ENCODE measurements around the gene SGSM2. TPM values are rescaled to one million over a fixed set of nuclear protein-coding genes. Genes with fewer than 3 reads are reported as not detected.

SGSM2 gene
- total RNA-seq, 2 donors from 2014 or later = 32.7 to 77.5 TPM

DNA sequence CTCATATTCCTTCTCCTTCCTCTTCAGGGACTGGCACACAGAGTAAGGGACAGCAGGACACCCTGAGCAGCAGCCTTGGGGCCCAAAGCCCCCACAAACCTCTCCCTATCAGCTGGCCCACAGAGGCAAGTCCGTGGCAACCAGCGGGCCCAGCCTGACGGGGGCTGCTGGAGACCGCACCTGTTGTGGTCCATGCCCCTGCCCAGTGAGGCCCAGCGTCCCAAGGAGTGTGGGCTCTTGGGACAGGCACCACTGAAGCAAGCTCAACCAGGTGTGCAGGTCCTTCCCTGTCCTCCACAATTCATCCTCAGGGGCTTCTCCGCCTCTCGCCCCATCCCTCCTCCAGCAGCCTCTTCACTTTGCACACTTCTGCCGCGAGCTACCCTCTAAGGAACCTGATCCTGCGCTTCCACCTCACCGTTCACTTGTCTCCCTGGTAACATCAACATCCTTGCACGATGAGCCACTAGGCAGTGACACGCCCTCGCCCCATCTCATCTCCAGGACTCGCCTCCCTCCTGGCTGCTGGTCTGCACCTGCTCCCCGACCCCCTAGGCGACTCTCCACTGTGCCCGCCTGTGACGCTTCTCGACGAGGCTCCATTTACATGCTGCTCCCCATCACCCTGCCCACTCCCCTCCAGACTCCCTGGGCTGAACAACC lies 50.9 kb downstream of the SGSM2 start:
- ATAC-seq = no peak
- 92 to 94% methylated on average over 21 of the region's 21 CpGs for WGBS, 2 donors
- no peak overlapping the region for H3K4me3 ChIP-seq
- H3K36me3 ChIP-seq (replicated peaks in 1 of 2; ENCODE audit: insufficient read depth in 1 of 2, low read depth in 2 of 2) = peaks cover 0 to 7% of the 10 kb centered on the region in 2 donors
- no peaks in the 10 kb centered on the region for H3K9me3 ChIP-seq
- H3K27ac ChIP-seq = peak overlapping the region in 2 of 4 donors; percentile 21 to 48
- intact Hi-C loops (cut with DNase I) = no loop called here
- no peaks in the 10 kb centered on the region for H3K27me3 ChIP-seq
- TF ChIP-seq, protein P1, sequence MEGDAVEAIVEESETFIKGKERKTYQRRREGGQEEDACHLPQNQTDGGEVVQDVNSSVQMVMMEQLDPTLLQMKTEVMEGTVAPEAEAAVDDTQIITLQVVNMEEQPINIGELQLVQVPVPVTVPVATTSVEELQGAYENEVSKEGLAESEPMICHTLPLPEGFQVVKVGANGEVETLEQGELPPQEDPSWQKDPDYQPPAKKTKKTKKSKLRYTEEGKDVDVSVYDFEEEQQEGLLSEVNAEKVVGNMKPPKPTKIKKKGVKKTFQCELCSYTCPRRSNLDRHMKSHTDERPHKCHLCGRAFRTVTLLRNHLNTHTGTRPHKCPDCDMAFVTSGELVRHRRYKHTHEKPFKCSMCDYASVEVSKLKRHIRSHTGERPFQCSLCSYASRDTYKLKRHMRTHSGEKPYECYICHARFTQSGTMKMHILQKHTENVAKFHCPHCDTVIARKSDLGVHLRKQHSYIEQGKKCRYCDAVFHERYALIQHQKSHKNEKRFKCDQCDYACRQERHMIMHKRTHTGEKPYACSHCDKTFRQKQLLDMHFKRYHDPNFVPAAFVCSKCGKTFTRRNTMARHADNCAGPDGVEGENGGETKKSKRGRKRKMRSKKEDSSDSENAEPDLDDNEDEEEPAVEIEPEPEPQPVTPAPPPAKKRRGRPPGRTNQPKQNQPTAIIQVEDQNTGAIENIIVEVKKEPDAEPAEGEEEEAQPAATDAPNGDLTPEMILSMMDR (IDR thresholded peaks at IDR 0.05) = no peak
- TF ChIP-seq POLR2A (IDR thresholded peaks at IDR 0.05) = no peak
- H3K4me1 ChIP-seq = peaks cover 25% of the 10 kb centered on the region
- no peak for DNase-seq

DNA sequence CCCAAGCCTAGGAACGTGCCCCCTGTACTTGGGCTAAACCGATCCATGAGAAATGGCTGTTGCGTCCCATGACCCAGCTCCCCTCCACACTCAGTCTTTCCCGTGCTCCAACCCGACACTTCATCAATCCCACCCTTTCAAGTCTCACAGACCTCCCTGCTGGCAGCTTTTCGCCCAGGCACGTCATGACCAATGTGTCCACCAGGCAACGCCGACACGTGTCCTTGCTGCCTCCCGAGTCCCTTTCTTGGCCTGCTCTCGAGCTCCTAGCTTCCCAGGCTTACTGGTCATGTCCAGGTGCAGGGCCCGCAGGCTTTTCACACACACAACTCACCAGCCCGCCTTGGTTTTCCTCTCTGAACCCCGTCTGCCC lies 51.4 kb downstream of the SGSM2 start:
- intact Hi-C loops (cut with DNase I) = no loop called here
- H3K4me3 ChIP-seq = no peak overlapping the region
- WGBS, 2 donors = 58 to 63% methylated on average over 15 of the region's 15 CpGs

DNA sequence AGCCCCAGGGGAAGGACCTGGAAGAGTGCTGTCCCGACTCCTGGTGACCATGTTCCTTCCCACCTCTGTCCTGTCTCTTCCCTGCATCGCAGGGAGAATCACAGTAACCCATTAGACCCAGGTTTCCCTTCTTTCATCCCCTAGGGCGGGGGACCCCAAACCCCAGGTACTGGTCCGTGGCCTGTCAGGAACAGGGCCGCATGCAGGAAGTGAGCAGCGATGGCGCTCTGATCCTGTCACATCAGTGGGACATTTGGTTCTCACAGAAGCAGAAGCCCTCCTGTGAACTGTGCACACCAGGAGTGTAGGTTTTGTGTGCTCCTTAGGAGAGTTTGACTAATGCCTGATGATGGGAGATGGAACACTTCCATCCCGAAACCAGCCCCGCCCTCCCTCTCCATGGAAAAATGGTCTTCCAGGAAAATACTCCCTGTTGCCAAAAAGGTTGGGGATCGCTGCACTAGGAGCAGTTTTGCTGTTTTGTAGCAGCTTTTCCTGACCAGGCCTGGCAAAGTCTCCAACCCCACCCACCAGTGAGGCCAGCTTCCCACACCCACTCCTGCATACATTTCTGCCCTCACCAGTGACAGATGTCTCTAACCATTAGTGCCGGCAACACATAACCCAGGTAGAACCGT lies 53.0 kb downstream of the SGSM2 start:
- H3K27me3 ChIP-seq = no peaks in the 10 kb centered on the region
- H3K36me3 ChIP-seq (replicated peaks in 1 of 2; ENCODE audit: insufficient read depth in 1 of 2, low read depth in 2 of 2) = peaks cover 0 to 7% of the 10 kb centered on the region in 2 donors
- TF ChIP-seq, protein P1 (IDR thresholded peaks at IDR 0.05) = no peak
- TF ChIP-seq POLR2A (IDR thresholded peaks at IDR 0.05) = no peak
- ATAC-seq (no peak), DNase-seq (no peak)
- H3K9me3 ChIP-seq = no peaks in the 10 kb centered on the region
- intact Hi-C loops (cut with DNase I) = no loop called here
- peaks cover 39% of the 10 kb centered on the region for H3K4me1 ChIP-seq
- 77 to 81% methylated on average over 12 of the region's 12 CpGs for WGBS, 2 donors
- no peak overlapping the region for H3K4me3 ChIP-seq
- peak overlapping the region in 1 of 4 donors; percentile 3 for H3K27ac ChIP-seq

More for the DNA sequence above, 51.4 kb downstream of the SGSM2 start:
- H3K27ac ChIP-seq = peak overlapping the region; percentile 13 to 48 (median 22)
- peaks cover 0 to 7% of the 10 kb centered on the region in 2 donors for H3K36me3 ChIP-seq (replicated peaks in 1 of 2; ENCODE audit: insufficient read depth in 1 of 2, low read depth in 2 of 2)
- DNase-seq (peak in 3 of 4 donors; percentile 64 to 84 (median 75)), ATAC-seq (no peak)
- H3K27me3 ChIP-seq = no peaks in the 10 kb centered on the region
- H3K4me1 ChIP-seq = peaks cover 25% of the 10 kb centered on the region
- TF ChIP-seq POLR2A (IDR thresholded peaks at IDR 0.05) = no peak
- TF ChIP-seq, protein P1 (IDR thresholded peaks at IDR 0.05) = peak in 4 of 7 experiments; percentile 23 to 32 (median 26)
- H3K9me3 ChIP-seq = no peaks in the 10 kb centered on the region

DNA sequence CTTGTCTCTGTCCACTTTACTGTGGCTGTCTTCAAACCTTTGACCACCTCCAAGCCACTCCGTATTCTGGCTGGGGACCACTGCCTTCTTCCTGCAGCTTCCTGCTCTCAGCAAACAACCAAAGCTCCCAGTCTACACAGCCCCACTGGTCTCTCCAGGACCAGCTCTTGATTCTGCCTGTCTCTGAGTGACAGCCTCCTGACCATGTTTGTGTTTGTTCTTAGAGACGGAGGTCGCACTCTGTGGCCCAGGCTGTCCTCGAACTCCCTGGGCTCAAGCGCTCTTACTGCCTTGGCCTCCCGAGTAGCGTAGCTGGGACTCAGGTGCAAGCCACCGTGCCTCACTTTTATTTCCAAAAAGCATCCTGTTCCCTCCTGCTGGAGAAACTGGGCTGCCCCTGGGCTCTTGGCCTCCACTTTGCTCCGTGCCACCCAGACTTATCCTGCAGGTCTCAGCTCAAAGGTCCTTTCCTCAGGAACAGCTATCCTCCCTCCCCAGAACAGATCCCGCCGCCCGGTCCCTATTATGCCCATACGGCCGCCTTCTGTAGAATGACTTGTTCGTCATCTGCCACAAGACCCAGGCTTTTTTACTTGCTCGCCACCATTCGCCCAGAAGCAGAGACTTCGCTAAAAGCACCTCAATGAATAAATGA lies 54.4 kb downstream of the SGSM2 start:
- ATAC-seq (no peak), DNase-seq (no peak)
- TF ChIP-seq, protein P1 (IDR thresholded peaks at IDR 0.05) = no peak
- TF ChIP-seq POLR2A (IDR thresholded peaks at IDR 0.05) = no peak

More for the DNA sequence above, 54.4 kb downstream of the SGSM2 start:
- Histone ChIP-seq H3K4me3 (no peak overlapping the region), H3K9me3 (no peaks in the 10 kb centered on the region), H3K27ac (peak overlapping the region; percentile 86 to 99 (median 96)), H3K36me3 (replicated peaks in 1 of 2; ENCODE audit: insufficient read depth in 1 of 2, low read depth in 2 of 2) (peaks cover 0 to 6% of the 10 kb centered on the region in 2 donors), H3K27me3 (no peaks in the 10 kb centered on the region), H3K4me1 (peaks cover 53% of the 10 kb centered on the region)
- WGBS, 2 donors = 64 to 82% methylated on average over 18 of the region's 18 CpGs
- intact Hi-C loops (cut with DNase I) = no loop called here

All from body of pancreas (tissue), 4 donors.